Fibroblast of lung (primary cell): ENCODE results near the gene ANKRD65.

Source experiments
- CTCF ChIP-seq, 2 donors: IDR thresholded peaks in 1 of 2; conservative IDR thresholded peaks in 1 of 2; 1 replicate in 1 of 2; 2 replicates in 1 of 2; pipeline ENCODE4 v1.5.1; 2011 to 2012; ENCODE audit warnings: low read length in 2 of 2, control low read depth in 1 of 2, inconsistent platforms in 1 of 2, low read depth in 1 of 2, mild to moderate bottlenecking in 1 of 2
- EZH2 ChIP-seq: IDR thresholded peaks from 2 replicates; pipeline ENCODE4 v1.5.1; 2012; ENCODE audit warnings: low read length, control low read depth, mild to moderate bottlenecking; ENCODE audit errors: missing control alignments

- no peak for TF ChIP-seq EZH2
- TF ChIP-seq CTCF (conservative IDR thresholded peaks at IDR 0.05 in 1 of 2, IDR thresholded peaks at IDR 0.05 in 1 of 2; ENCODE audit: low read depth in 1 of 2, low read length in 2 of 2) = no peak
These were observed 21.1 kb downstream of the ANKRD65 start for GRCh38 chr1:1399872-1400575.
